ENCODE data around the gene RHOD. TPM values are rescaled to one million over a fixed set of nuclear protein-coding genes. Genes with fewer than 3 reads are reported as not detected.

The RHOD gene
- total and polyA plus RNA-seq, 3 experiments from 2014 or later: 1.1 to 1.9 (median 1.7) TPM

DNA sequence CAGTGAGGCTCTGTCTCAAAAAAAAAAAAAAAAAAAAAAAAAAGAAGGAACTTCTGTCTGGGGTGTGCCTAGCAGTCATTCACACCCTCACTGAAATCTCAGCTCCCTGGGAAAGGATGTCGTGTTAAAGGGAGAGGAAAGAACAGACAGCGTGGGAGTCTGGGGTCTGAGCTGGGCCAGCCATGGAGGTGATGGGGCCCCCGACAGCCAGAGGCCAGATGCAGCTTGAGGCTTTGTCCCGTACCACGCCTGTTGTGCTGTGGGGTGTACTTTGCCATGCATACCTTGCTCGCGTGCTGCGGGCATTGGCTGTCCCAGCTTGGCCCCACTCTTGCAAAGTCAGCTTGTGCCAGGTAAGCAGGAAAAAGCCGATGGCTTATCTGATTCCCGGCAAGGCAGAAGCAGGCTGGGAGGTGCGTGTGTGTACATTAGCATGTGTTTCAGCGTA, 29.1 kb upstream of the RHOD start:
- Histone ChIP-seq H3K4me1 (ENCODE audit: insufficient read depth, low read length) (peaks cover 26% of the 10 kb centered on the region), H3K9me3 (ENCODE audit: low read length) (no peaks in the 10 kb centered on the region), H3K27ac (ENCODE audit: low read depth, low read length) (no peak overlapping the region), H3K4me3 (ENCODE audit: low read length) (no peak overlapping the region), H3K36me3 (ENCODE audit: insufficient read depth, low read length) (no peaks in the 10 kb centered on the region), H3K27me3 (ENCODE audit: insufficient read depth, low read length, poor library complexity, severe bottlenecking) (peaks cover 12% of the 10 kb centered on the region)
- POLR2A ChIA-PET: no interaction called here
- Mint-ChIP-seq H3K4me1 (peaks cover 23 to 27% (median 25%) of the 10 kb centered on the region in 3 donors), H3K27ac (no peak overlapping the region), H3K36me3 (no peaks in the 10 kb centered on the region), H3K9me3 (no peaks in the 10 kb centered on the region), H3K4me3 (no peak overlapping the region), H3K27me3 (peaks cover 13 to 31% of the 10 kb centered on the region in 2 donors)
- CTCF ChIA-PET: interaction anchor here (0.7 kb wide), 1 partner anchor 352 kb away, joined by 3 read pairs; no protein-coding TSS in a partner anchor
- no peak for DNase-seq

DNA sequence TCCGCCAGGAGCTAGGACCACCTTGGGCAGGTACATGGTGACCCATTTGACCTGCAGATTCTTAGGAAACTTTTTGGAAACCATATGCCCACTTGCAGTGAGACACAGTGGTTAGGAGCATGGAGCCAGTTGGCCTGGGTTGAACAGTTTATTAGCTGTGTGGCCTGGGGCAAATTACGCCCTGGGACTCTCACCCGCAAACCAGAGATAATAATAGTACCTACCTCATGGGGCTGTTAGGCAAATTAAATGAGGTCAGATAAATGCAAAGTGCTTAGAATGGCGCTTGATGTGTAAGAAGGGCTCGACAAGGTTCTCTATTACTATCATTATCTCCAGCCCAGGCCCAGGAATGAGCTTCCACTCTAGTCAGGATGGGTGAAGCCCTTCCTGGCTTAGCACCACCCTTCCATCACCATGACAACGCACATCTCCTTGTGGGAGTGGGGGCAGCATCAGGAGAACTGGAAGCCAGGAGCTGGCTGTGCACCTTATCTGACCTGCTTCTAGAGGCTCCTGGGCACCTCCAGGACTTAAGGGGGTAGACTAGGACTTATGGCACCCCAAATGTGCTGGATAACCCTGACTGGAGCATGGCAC, 28.6 kb upstream of the RHOD start:
- H3K36me3 ChIP-seq (ENCODE audit: insufficient read depth, low read length): no peaks in the 10 kb centered on the region
- no peak for DNase-seq
- peaks cover 8% of the 10 kb centered on the region for H3K27me3 ChIP-seq (ENCODE audit: insufficient read depth, low read length, poor library complexity, severe bottlenecking)
- Mint-ChIP-seq H3K27ac (peak overlapping the region in 1 of 8 donors; percentile 78), H3K9me3 (no peaks in the 10 kb centered on the region), H3K27me3 (peaks cover 11 to 29% of the 10 kb centered on the region in 2 donors), H3K4me1 (peaks cover 21 to 23% (median 22%) of the 10 kb centered on the region in 3 donors), H3K4me3 (no peak overlapping the region), H3K36me3 (no peaks in the 10 kb centered on the region)
- no peak overlapping the region for H3K4me3 ChIP-seq (ENCODE audit: low read length)
- CTCF ChIA-PET: no interaction called here
- POLR2A ChIA-PET: no interaction called here
- H3K27ac ChIP-seq (ENCODE audit: low read depth, low read length): no peak overlapping the region
- H3K4me1 ChIP-seq (ENCODE audit: insufficient read depth, low read length): peaks cover 21% of the 10 kb centered on the region
- no peaks in the 10 kb centered on the region for H3K9me3 ChIP-seq (ENCODE audit: low read length)

DNA sequence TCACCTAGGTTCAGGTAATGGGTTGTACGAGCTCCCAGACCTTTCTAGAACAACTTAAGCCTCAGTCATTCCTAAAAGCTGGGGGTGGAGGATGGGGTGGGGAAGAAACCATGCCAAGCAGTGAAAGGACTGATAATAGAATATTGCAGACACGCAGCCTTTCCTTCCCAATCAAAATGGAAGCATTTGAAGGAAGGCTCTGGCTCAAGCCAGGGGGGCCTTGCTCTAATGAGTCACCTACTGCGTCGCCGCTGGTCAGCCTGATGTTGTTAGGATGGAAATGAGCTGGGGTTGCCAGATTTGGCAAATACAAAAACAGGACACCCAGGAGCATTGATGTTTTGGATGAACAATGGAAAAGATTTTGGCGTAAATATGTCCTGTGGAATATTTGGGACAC, 27.5 kb upstream of the RHOD start:
- ChIA-PET CTCF (no interaction called here), POLR2A (no interaction called here)
- Histone ChIP-seq H3K4me1 (ENCODE audit: insufficient read depth, low read length) (peaks cover 13% of the 10 kb centered on the region), H3K9me3 (ENCODE audit: low read length) (no peaks in the 10 kb centered on the region), H3K27ac (ENCODE audit: low read depth, low read length) (no peak overlapping the region), H3K36me3 (ENCODE audit: insufficient read depth, low read length) (no peaks in the 10 kb centered on the region), H3K27me3 (ENCODE audit: insufficient read depth, low read length, poor library complexity, severe bottlenecking) (peaks cover under 1% of the 10 kb centered on the region), H3K4me3 (ENCODE audit: low read length) (no peak overlapping the region)
- H3K27ac Mint-ChIP-seq: no peak overlapping the region
- H3K4me3 Mint-ChIP-seq: no peak overlapping the region
- DNase-seq: no peak
- no peaks in the 10 kb centered on the region for H3K36me3 Mint-ChIP-seq
- peaks cover 14 to 15% (median 15%) of the 10 kb centered on the region in 3 donors for H3K4me1 Mint-ChIP-seq
- peaks cover 10 to 33% of the 10 kb centered on the region in 2 donors for H3K27me3 Mint-ChIP-seq
- no peaks in the 10 kb centered on the region for H3K9me3 Mint-ChIP-seq

DNA sequence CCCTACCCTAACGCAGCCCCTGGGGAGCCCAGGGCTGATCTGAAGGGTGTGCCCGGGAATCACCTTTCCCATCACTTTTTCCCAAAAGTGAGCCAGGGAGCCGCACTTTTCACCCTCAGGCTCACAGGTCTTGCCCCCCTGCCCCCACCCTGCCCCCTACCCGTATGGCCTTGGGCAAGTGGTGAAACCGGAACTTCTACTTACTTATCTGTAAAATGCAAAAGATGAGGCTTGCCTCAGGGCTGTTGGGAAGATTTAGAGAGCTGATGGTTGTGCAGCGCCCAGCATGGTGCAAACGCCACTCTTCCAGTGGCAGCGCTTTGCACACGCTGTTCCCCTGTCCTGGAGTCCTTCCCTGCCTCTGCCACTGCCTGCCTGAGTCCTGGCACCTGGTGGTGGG, 25.7 kb upstream of the RHOD start:
- Histone ChIP-seq H3K9me3 (ENCODE audit: low read length) (no peaks in the 10 kb centered on the region), H3K27ac (ENCODE audit: low read depth, low read length) (no peak overlapping the region), H3K4me3 (ENCODE audit: low read length) (no peak overlapping the region), H3K4me1 (ENCODE audit: insufficient read depth, low read length) (no peaks in the 10 kb centered on the region), H3K27me3 (ENCODE audit: insufficient read depth, low read length, poor library complexity, severe bottlenecking) (no peaks in the 10 kb centered on the region), H3K36me3 (ENCODE audit: insufficient read depth, low read length) (no peaks in the 10 kb centered on the region)
- Mint-ChIP-seq H3K36me3 (no peaks in the 10 kb centered on the region), H3K4me1 (no peaks in the 10 kb centered on the region), H3K27ac (no peak overlapping the region), H3K27me3 (peaks cover 9 to 27% of the 10 kb centered on the region in 2 donors), H3K4me3 (no peak overlapping the region), H3K9me3 (no peaks in the 10 kb centered on the region)
- ChIA-PET POLR2A (no interaction called here), CTCF (no interaction called here)
- DNase-seq: no peak

DNA sequence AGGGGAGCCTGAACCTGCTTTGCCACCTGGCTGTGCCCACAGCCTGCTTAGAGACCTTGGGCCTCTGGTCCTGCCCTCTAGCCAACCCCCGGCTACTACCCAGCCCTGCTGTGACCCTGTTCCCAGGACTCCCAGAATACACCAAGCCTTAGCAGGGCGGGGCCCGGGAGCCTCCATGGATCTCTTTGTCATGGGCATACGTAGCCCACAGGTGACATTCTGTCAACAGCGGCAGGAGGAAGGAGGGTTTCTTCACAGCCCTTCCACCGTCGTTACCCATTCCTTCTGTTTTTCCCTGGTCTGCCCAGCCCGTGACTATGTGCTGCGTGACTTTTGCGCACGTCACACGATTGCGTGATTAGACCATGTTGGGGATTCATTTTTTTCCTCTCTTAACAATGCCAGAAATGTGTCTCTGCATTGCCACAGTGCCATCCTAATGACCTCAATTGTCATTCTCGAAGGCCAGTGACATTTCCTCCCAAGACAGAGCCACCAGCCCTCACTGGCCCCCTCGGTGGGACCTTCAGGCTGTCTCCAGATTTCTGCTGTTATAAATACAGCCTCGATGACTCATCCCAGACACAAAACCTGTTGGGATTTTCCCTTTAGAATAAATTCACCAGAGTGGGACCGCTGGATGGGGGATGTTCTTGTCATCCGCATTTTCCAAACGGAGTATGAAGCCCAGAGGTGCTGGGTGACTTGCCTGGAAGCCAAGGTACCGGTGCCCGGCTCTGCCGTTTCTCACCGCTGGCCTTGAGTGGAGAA, 24.7 kb upstream of the RHOD start:
- Histone ChIP-seq H3K4me1 (ENCODE audit: insufficient read depth, low read length) (no peaks in the 10 kb centered on the region), H3K27ac (ENCODE audit: low read depth, low read length) (no peak overlapping the region), H3K36me3 (ENCODE audit: insufficient read depth, low read length) (no peaks in the 10 kb centered on the region), H3K4me3 (ENCODE audit: low read length) (no peak overlapping the region), H3K27me3 (ENCODE audit: insufficient read depth, low read length, poor library complexity, severe bottlenecking) (no peaks in the 10 kb centered on the region), H3K9me3 (ENCODE audit: low read length) (no peaks in the 10 kb centered on the region)
- no peaks in the 10 kb centered on the region for H3K36me3 Mint-ChIP-seq
- peaks cover 11 to 28% of the 10 kb centered on the region in 2 donors for H3K27me3 Mint-ChIP-seq
- no peak overlapping the region for H3K4me3 Mint-ChIP-seq
- H3K4me1 Mint-ChIP-seq: no peaks in the 10 kb centered on the region
- H3K27ac Mint-ChIP-seq: no peak overlapping the region
- POLR2A ChIA-PET: no interaction called here
- DNase-seq: no peak
- H3K9me3 Mint-ChIP-seq: no peaks in the 10 kb centered on the region
- CTCF ChIA-PET: no interaction called here

DNA sequence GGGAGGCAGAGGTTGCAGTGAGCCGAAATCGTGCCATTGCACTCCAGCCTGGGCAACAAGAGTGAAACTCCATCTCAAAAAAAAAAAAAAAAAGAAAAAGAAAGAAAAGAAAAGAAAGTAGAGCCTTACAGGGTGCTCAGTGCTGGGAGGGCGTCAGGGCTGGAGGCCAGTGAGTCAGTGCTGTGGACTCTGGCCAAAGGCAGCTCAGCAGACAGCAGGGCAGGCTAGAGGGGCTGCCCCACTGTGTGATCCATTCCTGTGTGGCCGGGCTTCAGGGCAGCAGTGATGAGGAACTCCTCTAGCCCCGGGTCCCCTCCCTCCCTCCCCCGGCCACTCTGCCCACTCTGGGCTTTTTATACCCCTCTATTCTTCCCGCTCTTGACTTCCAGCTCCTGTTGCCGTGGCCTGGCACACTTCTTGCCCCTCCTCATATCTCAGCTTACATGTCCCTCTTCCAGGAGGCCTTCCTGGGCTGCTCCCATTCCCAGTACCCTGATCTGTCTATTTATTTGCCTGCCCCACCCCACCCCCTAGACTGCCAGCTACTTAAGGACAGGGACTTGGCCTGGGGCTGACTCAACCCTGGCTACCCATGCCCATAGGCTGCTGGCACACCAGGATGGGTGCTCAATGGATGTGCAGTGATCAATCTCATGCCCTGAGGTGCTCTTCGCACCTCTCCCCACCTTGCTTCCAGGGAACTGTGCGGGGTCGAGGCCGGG, 23.7 kb upstream of the RHOD start:
- peak overlapping the region in 1 of 8 donors; percentile 37 for H3K27ac Mint-ChIP-seq
- H3K9me3 Mint-ChIP-seq: no peaks in the 10 kb centered on the region
- ChIA-PET CTCF (no interaction called here), POLR2A (no interaction called here)
- DNase-seq: no peak
- Histone ChIP-seq H3K4me1 (ENCODE audit: insufficient read depth, low read length) (no peaks in the 10 kb centered on the region), H3K36me3 (ENCODE audit: insufficient read depth, low read length) (no peaks in the 10 kb centered on the region), H3K9me3 (ENCODE audit: low read length) (no peaks in the 10 kb centered on the region), H3K4me3 (ENCODE audit: low read length) (no peak overlapping the region), H3K27ac (ENCODE audit: low read depth, low read length) (no peak overlapping the region), H3K27me3 (ENCODE audit: insufficient read depth, low read length, poor library complexity, severe bottlenecking) (no peaks in the 10 kb centered on the region)
- no peaks in the 10 kb centered on the region for H3K36me3 Mint-ChIP-seq
- peaks cover 11 to 31% of the 10 kb centered on the region in 2 donors for H3K27me3 Mint-ChIP-seq
- no peak overlapping the region for H3K4me3 Mint-ChIP-seq
- H3K4me1 Mint-ChIP-seq: no peaks in the 10 kb centered on the region

DNA sequence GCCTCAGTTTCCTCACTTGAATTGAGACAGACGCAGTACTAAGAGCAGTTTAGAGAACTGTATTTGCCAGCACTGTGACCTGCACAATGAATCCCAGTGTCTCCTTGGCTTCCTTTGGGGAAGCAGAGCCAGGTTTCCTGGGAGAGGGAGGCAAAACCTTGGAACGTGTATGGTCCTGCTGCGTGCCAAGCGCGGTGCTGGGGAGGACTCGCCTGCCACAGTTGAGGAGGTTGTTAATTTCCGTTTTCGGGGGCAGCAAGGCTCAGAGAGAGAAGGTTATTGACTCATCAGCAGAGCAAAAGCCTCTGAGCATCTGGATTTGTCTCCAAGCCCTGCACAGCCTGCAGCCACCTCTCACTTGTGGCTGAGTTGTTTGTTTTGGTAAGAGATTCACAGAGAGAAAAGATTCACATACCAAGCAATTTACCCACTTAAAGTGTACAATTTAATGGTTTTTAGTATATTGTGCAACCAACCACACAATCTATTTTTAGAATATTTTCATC, 22.9 kb upstream of the RHOD start:
- H3K36me3 ChIP-seq (ENCODE audit: insufficient read depth, low read length): no peaks in the 10 kb centered on the region
- ChIA-PET CTCF (no interaction called here), POLR2A (no interaction called here)
- no peaks in the 10 kb centered on the region for H3K4me1 ChIP-seq (ENCODE audit: insufficient read depth, low read length)
- Mint-ChIP-seq H3K4me3 (no peak overlapping the region), H3K4me1 (no peaks in the 10 kb centered on the region), H3K27me3 (peaks cover 11 to 31% of the 10 kb centered on the region in 2 donors), H3K36me3 (no peaks in the 10 kb centered on the region), H3K27ac (no peak overlapping the region), H3K9me3 (no peaks in the 10 kb centered on the region)
- no peak for DNase-seq
- H3K27ac ChIP-seq (ENCODE audit: low read depth, low read length): no peak overlapping the region
- no peak overlapping the region for H3K4me3 ChIP-seq (ENCODE audit: low read length)
- H3K27me3 ChIP-seq (ENCODE audit: insufficient read depth, low read length, poor library complexity, severe bottlenecking): no peaks in the 10 kb centered on the region
- no peaks in the 10 kb centered on the region for H3K9me3 ChIP-seq (ENCODE audit: low read length)

DNA sequence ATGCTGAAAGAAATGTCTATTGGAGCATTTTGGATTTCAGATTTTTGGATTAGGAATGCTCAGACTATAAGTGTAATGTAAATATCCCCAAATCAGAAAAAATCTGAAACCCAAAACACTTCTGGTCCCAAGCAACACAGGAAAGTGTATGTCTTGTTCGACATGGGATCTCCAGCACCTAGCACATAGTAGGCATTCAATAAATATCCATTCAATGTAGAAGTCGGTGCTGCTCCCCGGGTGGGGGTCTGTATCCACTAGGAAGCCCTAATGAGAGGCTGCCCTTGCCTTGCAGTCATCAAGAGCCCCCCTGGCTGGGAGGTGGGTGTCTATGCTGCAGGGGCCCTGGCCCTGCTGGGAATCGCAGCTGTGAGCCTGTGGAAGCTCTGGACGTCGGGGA, 22.3 kb upstream of the RHOD start:
- no peaks in the 10 kb centered on the region for H3K36me3 Mint-ChIP-seq
- H3K4me1 Mint-ChIP-seq: no peaks in the 10 kb centered on the region
- Histone ChIP-seq H3K4me3 (ENCODE audit: low read length) (no peak overlapping the region), H3K9me3 (ENCODE audit: low read length) (no peaks in the 10 kb centered on the region), H3K27ac (ENCODE audit: low read depth, low read length) (no peak overlapping the region), H3K4me1 (ENCODE audit: insufficient read depth, low read length) (no peaks in the 10 kb centered on the region), H3K27me3 (ENCODE audit: insufficient read depth, low read length, poor library complexity, severe bottlenecking) (no peaks in the 10 kb centered on the region), H3K36me3 (ENCODE audit: insufficient read depth, low read length) (no peaks in the 10 kb centered on the region)
- no peak for DNase-seq
- no peak overlapping the region for H3K27ac Mint-ChIP-seq
- POLR2A ChIA-PET: no interaction called here
- no peak overlapping the region for H3K4me3 Mint-ChIP-seq
- CTCF ChIA-PET: no interaction called here
- no peaks in the 10 kb centered on the region for H3K9me3 Mint-ChIP-seq
- H3K27me3 Mint-ChIP-seq: peaks cover 9 to 31% of the 10 kb centered on the region in 2 donors

Data from CD8-positive, alpha-beta memory T cell (primary cell).